ENCODE results near the gene OR2B6. TPM values are rescaled to one million over a fixed set of nuclear protein-coding genes. Genes with fewer than 3 reads are reported as not detected.

The OR2B6 gene
- total RNA-seq, 1 donor: 0.81 TPM

DNA sequence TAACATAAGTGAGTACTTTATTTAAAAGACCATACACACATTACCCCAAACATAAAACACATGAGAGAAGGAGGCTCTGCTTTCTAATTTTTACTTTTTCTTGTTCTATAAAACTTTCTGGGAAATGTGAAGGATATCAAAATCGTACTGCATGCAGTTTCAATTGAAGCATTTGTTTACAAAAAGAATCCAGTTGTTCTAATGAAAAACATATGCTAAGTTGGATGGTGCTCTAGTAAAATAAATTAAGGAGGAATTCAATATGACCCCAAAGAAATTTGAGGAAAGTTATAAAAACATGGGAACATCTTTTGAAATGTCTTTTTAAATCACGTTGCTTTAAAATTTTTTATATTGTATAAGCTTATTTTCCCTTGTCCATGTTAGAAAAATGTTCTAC lies 37.6 kb downstream of the OR2B6 start:
- DNase-seq (ENCODE audit: low read depth in 2 of 3, low spot score in 2 of 3): no peak

DNA sequence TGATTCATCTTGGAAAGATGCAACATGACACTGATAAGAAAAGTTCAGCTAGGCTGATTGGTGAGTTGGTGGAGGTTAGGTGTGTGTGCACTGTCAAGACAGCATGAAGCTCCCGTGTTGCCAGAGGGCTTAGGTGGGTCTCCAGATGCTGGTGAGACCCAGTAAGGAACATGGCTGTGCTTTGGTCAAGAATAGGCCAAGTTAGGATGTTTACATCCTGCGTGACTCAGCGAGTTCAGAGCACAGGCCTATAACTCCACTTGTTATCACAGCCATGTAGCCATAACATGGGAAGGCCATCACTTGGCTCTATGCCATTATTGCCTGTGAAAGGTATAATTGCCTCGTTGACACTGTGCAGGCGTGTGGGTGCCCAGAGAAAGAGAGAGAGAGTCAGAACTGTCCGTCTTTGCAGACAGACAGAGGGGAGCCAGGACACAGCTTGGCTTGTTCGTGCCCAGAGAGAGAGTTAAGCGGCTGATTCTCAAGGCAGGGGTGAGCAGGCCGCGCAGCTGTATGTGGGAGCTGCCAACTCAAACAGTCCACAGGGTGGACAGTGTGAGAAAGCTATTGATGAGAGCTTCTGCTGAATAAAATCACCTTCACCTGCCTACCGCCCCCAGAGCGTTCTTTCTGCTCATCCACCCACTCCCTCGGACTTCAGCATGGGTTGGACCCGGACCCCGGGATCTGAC lies 43.5 kb downstream of the OR2B6 start:
- no peak for DNase-seq (ENCODE audit: low read depth in 2 of 3, low spot score in 2 of 3)

DNA sequence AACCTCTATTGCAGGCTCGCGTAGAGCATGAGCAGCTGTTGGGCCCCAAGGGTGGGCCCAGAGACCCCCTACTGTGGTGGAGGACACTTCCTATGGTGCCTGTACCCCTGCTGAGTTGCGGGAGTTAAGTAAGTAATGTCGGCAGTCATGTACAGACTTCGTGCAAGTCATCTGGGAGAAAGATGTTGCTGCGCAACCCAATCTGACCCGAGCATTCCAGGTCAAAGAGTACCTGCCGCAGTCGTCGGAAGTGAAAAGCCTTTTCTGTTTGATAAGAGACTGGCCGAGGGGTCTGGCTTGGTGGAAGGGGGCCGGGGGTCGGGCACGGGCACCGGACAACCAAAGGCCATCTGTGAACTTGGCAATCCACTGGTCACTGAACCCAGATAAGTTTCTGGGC lies 44.3 kb downstream of the OR2B6 start:
- no peak for DNase-seq (ENCODE audit: low read depth in 2 of 3, low spot score in 2 of 3)

DNA sequence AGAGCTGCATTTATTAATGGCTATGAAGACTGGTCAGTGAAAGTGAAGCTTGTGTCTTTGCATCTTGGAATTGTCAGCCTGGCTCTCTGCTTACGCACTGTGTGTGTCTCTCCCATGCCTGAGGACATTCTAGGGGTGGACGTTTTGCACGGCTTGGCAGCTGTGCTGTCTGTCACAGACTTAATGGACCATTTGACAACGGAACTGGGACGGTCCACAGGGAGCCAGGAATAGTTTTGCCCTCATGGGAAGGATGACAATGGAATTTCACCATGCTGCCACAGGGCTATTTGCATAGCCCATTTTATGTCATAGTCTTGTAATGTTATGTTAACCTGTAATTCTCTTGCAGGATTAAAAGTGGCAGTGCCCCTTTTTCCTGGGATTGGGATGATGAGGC lies 44.7 kb downstream of the OR2B6 start:
- no peak for DNase-seq (ENCODE audit: low read depth in 2 of 3, low spot score in 2 of 3)

DNA sequence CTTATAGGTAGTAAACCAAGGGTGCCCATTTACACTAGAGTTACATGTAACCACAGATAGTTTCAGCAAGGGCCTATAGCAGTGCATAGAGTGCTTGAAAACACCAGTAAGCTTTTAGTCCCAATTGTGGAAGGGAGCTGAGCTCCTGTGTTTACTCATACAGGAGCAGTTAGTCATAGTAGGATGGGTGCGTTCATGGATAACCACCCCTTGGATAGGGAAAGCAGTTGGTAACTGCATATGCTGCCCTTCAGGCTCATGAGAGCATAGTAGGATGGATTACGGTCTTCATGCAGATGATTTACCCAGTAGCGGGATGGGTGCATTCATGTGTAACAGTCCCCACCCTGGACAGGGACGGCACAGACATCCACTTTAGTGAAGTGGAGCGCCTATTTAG lies 45.1 kb downstream of the OR2B6 start:
- DNase-seq (ENCODE audit: low read depth in 2 of 3, low spot score in 2 of 3): no peak

DNA sequence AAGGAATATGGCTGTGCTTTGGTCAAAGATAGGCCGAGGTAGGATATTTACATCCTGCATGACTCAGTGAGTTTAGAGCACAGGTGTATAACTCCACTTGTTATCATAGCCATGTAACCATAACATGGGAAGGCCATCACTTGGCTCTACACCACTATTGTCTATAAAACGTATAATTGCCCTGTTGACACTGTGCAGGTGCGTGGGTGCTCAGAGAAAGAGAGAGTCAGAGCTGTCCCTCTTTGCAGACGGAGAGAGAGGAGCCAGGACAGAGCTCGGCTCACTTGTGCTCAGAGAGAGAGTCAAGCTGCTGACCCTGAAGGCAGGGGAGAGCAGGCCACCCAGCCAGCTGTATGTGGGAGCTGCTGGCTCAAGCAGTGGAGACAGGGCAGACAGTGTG lies 46.0 kb downstream of the OR2B6 start:
- no peak for DNase-seq (ENCODE audit: low read depth in 2 of 3, low spot score in 2 of 3)

DNA sequence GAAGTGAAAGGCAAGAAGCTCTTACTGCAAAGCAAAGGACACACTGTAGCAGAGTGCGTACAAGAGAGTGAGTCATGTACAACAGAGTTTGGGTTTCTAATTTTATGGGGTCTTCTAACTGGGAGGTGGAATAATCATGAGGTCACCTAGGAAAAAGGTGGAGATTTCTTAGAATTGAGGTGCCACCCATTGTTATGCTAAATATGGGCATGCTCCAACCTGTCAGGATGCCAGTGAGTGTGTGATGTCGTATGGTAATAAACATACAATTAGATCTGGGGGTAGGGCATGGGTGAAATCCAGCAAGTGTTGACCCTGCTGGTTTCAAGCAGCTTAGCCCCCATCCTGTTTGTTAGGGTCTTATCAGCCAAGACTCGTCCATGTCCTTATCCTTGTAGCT lies 46.6 kb downstream of the OR2B6 start:
- no peak for DNase-seq (ENCODE audit: low read depth in 2 of 3, low spot score in 2 of 3)

DNA sequence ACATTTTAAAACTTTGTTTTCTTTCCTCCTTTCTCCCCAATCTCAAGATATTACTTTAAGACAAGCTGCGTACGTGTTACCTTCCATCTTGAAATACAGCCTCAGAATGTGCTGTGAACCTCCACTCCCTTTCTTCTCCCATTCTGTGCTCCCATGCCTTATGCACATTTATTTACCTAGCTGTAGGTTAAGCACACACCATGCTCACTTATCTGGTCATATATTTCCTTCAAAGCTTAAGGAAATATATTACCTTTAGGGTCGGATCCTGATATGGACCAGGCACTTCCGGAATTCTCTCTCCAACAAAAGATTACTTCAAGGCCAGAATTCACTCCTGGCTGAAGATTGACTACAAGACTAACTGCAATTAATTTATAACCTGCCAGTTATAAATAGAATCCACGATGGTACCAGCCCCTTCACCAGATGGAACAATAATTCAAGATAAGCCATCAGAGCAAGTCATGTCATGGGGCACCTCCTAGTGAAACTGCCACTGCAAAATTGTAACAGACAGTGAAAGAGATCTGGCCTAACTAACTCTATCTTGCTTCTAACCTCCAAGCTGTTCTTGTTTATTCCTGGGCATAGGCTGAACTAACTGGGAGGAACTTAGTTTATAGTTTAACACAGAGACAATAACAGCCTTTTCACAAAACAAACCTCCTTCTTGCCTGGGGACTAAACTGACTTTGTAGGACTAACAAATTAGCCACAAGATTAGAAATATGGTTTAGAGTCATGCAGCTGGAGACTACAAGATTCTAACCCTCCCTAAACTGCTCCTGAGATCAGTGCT lies 47.5 kb downstream of the OR2B6 start:
- no peak for DNase-seq (ENCODE audit: low read depth in 2 of 3, low spot score in 2 of 3)

DNA sequence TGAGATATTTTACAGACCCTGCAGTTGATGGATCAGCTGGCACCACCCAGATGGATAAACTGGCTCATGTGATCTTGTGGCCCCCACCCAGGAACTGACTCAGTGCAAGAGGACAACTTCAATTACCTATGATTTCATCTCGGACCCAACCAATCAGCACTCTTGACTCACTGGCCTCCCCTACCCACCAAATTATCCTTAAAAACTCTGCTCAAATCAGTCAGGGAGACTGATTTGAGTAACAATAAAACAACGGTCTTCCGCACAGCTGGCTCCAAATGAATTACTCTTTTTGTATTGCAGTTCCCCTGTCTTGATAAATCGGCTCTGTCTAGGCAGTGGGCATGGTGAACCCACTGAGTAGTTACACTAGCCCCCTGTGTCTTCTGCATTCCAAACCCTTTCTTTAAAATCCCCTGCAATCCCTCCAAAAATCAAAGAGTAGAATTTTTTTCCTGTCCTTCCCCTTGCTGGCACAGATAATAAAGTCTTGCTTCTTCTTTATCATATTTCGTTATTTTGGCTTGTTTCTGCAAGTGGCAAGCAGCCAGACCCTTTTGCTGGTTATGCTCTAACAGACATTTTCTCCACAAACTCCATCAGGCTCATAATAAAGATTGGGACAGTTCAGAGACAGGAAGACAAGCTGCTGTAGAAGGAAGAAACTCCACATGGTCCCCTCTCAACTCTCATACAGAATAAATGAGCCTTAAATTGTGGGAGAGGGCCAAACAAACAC lies 48.3 kb downstream of the OR2B6 start:
- DNase-seq (ENCODE audit: low read depth in 2 of 3, low spot score in 2 of 3): no peak

DNA sequence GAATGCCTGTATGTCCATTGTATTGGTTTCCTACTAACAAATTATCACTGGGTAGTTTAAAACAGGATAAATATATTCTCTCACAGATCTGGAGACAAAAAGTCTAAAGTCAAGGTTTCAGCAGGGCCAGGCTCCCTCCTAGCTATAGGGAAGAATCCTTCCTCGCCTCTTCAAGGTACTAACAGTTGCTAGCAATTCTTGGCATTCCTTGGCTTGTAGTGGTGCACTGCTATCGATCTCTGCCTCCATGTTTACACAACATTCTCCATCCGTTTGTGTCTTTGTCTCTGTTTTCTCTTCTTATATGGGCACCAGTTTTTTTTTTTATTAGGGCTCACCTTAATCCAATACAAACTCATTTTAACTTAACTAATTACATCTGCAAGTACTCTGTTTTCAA lies 48.9 kb downstream of the OR2B6 start:
- no peak for DNase-seq (ENCODE audit: low read depth in 2 of 3, low spot score in 2 of 3)

Other genes with a start within 250 kb of the OR2B6 start
- gene OR2B2, start 44.8 kb upstream of the OR2B6 start, total RNA-seq: not detected
- gene ZNF165, start 123.3 kb downstream of the OR2B6 start, total RNA-seq: 1.6 TPM
- 5.7 TPM for gene ZSCAN16, start 167.4 kb downstream of the OR2B6 start, total RNA-seq
- 14.0 TPM for gene ZKSCAN8, start 184.6 kb downstream of the OR2B6 start, total RNA-seq

Data from hematopoietic multipotent progenitor cell (in vitro differentiated cells).